Duodenal mucosa (tissue), 2 donors: Measurements from ENCODE around the gene WRAP73.

Source experiments
- H3K27ac ChIP-seq: one replicate; pipeline ENCODE4 v1.7.0; 2013; ENCODE audit warnings: low read depth, low read length
- H3K27me3 ChIP-seq, 2 donors: one replicate each; pipeline ENCODE4 v1.7.0; 2013; ENCODE audit warnings: low read length in 2 of 2, control low read depth in 1 of 2; ENCODE audit not compliant: insufficient read depth in 2 of 2, control insufficient read depth in 1 of 2
- H3K36me3 ChIP-seq, 2 donors: one replicate each; pipeline ENCODE4 v1.7.0; 2013; ENCODE audit warnings: low read length in 2 of 2, control low read depth in 1 of 2; ENCODE audit not compliant: insufficient read depth in 2 of 2, control insufficient read depth in 1 of 2
- H3K4me1 ChIP-seq, 2 donors: one replicate each; pipeline ENCODE4 v1.7.0; 2013; ENCODE audit warnings: low read length in 2 of 2, control low read depth in 1 of 2; ENCODE audit not compliant: insufficient read depth in 2 of 2, control insufficient read depth in 1 of 2
- H3K4me3 ChIP-seq, 2 donors: one replicate each; pipeline ENCODE4 v1.7.0; 2013; ENCODE audit warnings: low read length in 2 of 2, low read depth in 1 of 2
- H3K9ac ChIP-seq, 2 donors: one replicate each; pipeline ENCODE4 v1.7.0; 2013; ENCODE audit warnings: low read length in 2 of 2, low read depth in 1 of 2
- H3K9me3 ChIP-seq, 2 donors: one replicate each; pipeline ENCODE4 v1.7.0; 2013; ENCODE audit warnings: low read length in 2 of 2, control low read depth in 1 of 2; ENCODE audit not compliant: control insufficient read depth in 1 of 2

The WRAP73 gene

DNA sequence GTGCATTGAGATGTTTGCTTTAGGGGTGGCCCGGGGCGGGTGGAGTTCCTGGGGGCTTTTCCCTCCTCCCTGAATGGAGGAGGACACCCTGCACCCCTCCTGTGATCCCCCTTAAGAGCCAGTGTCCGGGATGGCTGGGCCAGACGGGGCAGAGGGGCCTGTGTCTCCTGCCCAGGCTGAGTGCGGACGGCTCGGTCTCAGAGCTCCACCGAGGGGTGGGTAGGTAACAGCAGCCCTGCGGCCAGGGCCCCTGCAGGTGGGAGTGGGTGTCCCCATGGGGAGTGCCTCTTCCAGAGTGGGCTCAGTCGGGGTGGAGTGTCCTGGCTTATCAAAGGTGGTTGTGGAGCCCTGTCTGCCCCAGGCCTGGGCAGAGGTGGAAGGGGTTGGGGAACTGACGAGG lies 25.5 kb upstream of the WRAP73 start:
- no peak overlapping the region for H3K27ac ChIP-seq
- no peaks in the 10 kb centered on the region for H3K36me3 ChIP-seq
- H3K9ac ChIP-seq = no peak overlapping the region
- H3K4me3 ChIP-seq = no peak overlapping the region
- peaks cover 18% of the 10 kb centered on the region in 2 donors for H3K4me1 ChIP-seq
- no peaks in the 10 kb centered on the region for H3K9me3 ChIP-seq
- H3K27me3 ChIP-seq = peaks cover 14 to 30% of the 10 kb centered on the region in 2 donors

DNA sequence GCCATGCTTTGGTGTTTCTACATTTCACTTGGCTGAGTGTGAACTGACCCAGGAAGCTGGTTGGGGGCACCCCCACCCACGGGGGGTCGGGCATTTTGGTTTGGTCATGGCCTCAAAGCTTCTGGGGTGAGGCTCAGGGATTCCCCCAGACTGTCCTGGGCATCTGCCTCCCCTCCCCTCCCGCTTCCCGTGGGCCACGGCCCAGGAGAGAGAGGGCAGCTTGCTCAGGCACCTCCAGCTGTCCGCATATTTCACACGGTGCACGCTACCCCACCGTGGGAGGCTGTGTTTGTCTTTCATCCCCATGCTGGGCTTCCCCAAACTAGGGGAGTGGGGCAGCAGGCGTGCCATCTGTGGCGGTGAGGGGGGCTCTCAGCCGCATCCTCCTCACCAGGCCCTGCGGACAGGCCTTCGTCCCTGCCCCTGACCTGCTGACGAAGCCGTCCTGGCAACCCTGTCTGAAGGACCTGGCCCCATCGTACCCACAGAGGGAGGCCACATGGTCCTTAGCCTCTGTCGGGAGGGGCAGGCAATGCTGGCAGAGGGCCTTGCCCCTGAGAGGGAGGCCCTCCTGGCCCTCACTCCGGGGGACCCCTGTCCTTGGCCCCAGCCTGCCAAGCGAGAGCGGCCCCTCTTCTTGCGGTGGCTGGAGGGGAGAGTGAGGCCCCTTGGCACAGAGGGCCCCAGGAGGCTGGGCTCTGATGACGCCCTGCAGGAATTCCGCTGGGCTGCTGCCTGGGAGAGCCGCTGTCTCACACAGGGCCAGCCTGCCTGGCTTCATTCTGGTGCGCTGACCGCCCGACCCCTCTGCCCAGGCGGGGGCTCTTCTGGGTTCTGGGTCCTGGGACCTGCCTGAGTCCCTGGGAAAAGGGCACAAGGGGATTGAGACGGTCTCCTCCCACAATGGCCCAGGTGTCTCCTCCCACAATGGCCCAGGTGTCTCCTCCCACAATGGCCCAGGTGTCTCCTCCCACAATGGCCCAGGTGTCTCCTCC lies 24.5 kb upstream of the WRAP73 start:
- Histone ChIP-seq H3K9ac (no peak overlapping the region), H3K36me3 (no peaks in the 10 kb centered on the region), H3K4me3 (peak overlapping the region; percentile 11 to 21), H3K9me3 (no peaks in the 10 kb centered on the region), H3K27me3 (peaks cover 14 to 36% of the 10 kb centered on the region in 2 donors), H3K4me1 (peaks cover 18% of the 10 kb centered on the region in 2 donors), H3K27ac (no peak overlapping the region)

DNA sequence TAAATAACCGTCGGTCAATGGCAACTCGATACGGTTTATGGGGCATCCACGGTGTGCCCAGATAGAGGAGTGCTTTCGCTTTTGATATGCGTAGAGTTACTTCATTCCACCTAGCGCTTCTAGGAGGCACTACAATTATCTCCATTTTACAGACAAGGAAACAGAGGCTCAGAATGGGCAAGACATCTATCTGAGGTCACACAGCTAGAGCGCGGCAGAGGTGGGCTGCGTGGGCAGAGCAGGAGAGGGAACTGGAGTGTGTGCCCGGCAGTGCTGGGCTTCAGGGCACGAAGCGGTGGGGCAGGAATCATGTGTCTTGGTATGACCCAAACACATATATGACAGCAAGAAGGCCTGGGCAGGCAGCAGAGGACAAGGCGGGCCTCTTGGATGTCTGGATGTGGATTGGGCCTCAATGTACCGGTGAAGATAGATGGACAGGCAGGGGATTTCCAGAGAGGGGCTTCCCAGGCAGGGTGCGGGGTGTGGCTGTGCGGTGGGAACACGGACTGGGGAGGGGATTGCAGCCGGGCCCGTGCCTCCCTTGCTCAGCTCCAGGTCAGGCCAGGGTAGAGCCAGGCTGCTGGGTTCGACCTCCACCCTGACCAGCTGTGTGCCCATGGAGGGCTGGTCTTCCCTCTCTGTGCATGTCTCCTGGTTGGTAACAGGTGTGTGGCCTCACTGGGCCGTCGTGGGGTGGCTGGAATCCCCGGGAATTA lies 23.6 kb upstream of the WRAP73 start:
- no peaks in the 10 kb centered on the region for H3K36me3 ChIP-seq
- H3K4me1 ChIP-seq = peaks cover 18 to 26% of the 10 kb centered on the region in 2 donors
- peak overlapping the region; percentile 50 to 53 for H3K4me3 ChIP-seq
- H3K27me3 ChIP-seq = peaks cover 14 to 31% of the 10 kb centered on the region in 2 donors
- peak overlapping the region in 1 of 2 donors; percentile 18 for H3K9ac ChIP-seq
- H3K27ac ChIP-seq = no peak overlapping the region
- H3K9me3 ChIP-seq = no peaks in the 10 kb centered on the region

DNA sequence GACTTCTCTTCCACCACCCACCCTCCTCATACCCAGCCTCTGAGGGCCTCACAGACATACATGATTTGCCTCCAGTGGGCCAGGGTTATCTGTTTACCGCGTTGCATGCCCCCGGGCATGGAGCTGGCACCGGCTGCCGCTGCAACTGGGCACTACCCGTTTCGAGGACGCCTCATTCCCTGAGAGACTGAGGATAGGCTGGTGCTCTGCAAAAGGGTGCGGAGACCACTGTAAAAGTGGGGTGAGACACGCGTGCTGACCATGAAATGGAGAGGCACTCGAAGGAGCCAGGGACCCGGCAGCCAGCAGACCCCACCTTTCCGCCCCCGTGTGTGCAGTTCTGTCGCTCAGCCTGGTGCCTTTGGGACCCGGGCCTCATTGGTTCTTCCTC lies 23.1 kb upstream of the WRAP73 start:
- peaks cover 18 to 26% of the 10 kb centered on the region in 2 donors for H3K4me1 ChIP-seq
- no peak overlapping the region for H3K9ac ChIP-seq
- H3K9me3 ChIP-seq = no peaks in the 10 kb centered on the region
- peaks cover 17 to 31% of the 10 kb centered on the region in 2 donors for H3K27me3 ChIP-seq
- H3K4me3 ChIP-seq = peak overlapping the region; percentile 50 to 53
- no peaks in the 10 kb centered on the region for H3K36me3 ChIP-seq
- H3K27ac ChIP-seq = no peak overlapping the region

DNA sequence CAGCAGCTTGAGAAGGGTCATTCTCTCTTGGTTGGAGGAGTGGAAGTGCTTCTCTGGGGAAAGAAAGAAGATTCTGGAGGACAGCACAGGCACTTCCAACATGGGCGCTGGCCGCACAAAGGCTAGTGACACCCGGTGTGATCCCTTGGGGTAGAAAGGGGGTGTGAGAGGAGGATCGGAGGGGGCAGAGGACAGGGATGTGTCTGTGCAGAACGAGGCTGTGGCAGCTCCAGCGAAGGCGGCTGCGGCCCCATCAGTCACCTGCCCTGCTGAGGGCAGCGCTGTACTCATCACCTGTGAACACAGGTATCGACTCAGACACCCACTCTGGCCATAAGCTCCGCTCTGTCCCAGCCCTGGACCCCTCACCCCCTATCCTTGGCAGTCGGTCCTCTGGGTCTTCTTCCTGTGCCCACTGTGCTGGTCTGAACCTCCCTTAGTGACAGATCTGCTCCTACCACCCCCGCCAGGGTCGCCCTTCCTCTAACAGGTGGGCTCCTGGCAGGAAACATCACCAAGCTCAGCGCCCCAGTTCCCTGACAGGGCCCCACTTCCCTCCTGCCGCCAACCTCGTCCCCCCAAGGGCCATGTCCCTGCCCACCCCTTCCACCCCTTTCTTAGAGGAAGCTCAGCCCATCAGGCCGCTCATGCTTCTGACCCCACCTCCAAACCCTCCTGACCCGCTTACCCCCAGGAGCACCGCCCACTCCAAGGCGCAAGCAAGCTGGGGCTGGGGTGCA lies 22.5 kb upstream of the WRAP73 start:
- Histone ChIP-seq H3K36me3 (no peaks in the 10 kb centered on the region), H3K9me3 (no peaks in the 10 kb centered on the region), H3K9ac (no peak overlapping the region), H3K27me3 (peaks cover 20 to 31% of the 10 kb centered on the region in 2 donors), H3K4me1 (peaks cover 18 to 26% of the 10 kb centered on the region in 2 donors), H3K4me3 (peak overlapping the region; percentile 50 to 53), H3K27ac (no peak overlapping the region)

DNA sequence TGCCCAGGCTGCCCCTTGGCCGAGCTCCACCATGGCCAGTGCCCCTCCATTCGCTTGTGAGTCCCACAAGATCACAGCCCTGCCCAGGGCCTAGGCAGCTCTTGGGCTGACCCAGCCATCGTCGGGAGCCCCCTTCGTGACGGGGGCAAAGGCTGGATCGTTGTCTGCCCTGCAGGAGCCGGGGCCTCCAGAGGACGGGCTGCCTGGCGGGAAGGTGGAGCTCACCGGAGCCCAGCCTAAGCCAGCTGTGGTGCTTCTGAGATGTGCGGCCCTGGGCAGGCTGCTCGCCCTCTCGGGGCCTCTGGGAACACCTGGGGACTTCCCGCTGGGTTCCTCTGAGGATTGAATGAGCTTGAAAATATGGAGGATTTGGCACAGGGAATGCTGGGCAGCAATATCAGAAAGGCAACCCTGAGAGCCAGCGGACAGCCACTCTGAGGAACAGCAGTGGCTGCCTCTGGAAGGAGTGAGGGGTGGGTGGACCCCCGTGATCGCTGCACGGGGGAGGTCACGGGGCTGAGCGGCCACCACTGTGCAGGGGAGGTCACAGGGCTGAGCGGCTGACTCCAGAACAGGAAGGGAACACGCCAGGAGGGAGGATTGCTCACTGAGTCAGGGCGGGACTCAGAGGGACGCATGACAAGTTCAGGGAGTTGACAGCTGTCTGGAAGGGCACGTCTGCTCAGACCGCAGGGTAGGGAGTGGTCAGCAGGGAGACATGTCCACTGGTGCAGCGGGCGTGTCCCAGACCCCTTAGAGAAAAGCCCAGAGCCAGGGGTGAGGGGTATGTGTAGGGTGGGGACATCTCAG lies 21.7 kb upstream of the WRAP73 start:
- Histone ChIP-seq H3K9me3 (no peaks in the 10 kb centered on the region), H3K4me1 (peaks cover 24 to 26% of the 10 kb centered on the region in 2 donors), H3K27ac (no peak overlapping the region), H3K36me3 (no peaks in the 10 kb centered on the region), H3K27me3 (peaks cover 20 to 36% of the 10 kb centered on the region in 2 donors), H3K4me3 (no peak overlapping the region), H3K9ac (no peak overlapping the region)

DNA sequence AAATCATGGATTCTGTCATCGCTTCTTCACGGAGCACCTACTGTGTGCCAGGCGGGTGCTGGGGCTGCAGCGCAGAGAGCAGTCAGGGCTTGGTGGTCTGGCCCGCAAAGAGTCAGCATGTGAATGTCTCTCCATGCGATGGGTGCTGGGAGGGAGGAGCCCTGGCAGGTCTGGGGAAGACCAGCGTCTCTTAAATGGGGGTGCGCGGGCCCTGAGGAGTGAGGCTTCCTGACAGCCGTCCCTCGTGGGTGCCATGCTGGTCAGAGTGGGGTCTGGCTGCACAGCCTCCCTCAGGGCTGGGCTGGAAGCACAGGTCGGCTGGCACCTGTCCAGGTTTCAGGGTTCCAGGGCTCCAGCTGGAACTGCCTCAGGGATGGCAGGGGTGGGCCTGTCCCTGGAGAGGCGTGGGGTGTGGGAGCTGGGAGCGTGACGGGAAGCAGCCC lies 20.9 kb upstream of the WRAP73 start:
- Histone ChIP-seq H3K36me3 (no peaks in the 10 kb centered on the region), H3K27ac (no peak overlapping the region), H3K4me3 (no peak overlapping the region), H3K4me1 (peaks cover 26 to 29% of the 10 kb centered on the region in 2 donors), H3K9ac (no peak overlapping the region), H3K9me3 (no peaks in the 10 kb centered on the region), H3K27me3 (peaks cover 20 to 34% of the 10 kb centered on the region in 2 donors)

DNA sequence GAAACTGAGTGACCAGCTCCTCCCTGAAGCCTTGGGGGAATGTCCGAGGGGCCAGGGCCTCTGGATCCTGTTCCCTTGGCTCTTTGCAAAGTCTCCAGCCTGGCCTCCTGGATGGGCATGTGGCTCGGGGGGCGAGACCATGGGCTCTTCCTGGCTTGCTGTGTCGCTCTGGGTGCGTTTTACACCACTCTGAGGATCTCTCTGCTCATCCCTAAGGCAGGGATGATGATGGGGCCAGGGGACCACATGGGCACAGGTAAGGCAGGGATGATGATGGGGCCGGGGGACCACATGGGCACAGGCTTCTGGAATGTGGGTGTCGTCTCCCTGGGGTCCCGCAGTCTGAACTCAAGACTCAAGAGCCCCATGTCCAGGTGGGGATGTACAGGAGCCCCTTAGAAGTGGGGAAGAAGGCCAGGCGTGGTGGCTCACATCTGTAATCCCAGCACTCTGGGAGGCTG lies 20.1 kb upstream of the WRAP73 start:
- H3K36me3 ChIP-seq = no peaks in the 10 kb centered on the region
- peaks cover 20 to 34% of the 10 kb centered on the region in 2 donors for H3K27me3 ChIP-seq
- H3K9ac ChIP-seq = no peak overlapping the region
- no peak overlapping the region for H3K4me3 ChIP-seq
- peaks cover 26 to 29% of the 10 kb centered on the region in 2 donors for H3K4me1 ChIP-seq
- H3K9me3 ChIP-seq = no peaks in the 10 kb centered on the region
- H3K27ac ChIP-seq = no peak overlapping the region

DNA sequence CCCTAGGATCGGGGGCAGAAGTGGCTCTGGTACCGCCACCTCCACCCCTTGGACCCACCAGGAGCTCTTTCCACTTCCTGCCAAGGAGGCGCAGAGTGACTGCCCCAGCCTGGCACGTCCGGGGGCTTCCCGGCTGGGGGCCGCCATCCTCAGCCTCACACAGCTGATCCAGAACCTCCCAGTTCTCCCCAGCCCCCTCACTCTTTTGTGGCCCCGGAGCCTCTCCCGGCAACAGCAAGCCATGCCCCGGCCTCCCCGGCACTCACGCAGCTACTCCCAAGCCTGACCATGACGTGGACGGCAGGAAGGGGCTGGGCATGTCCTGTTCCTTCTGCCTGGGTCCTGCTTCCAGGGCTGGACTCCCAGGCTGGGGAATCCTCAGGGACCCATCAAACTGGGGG lies 19.5 kb upstream of the WRAP73 start:
- H3K4me3 ChIP-seq = no peak overlapping the region
- no peak overlapping the region for H3K27ac ChIP-seq
- H3K27me3 ChIP-seq = peaks cover 20 to 39% of the 10 kb centered on the region in 2 donors
- H3K4me1 ChIP-seq = peaks cover 23 to 27% of the 10 kb centered on the region in 2 donors
- no peaks in the 10 kb centered on the region for H3K36me3 ChIP-seq
- H3K9ac ChIP-seq = no peak overlapping the region
- no peaks in the 10 kb centered on the region for H3K9me3 ChIP-seq
